Measurements from ENCODE around the gene PRTFDC1.

The PRTFDC1 gene

DNA sequence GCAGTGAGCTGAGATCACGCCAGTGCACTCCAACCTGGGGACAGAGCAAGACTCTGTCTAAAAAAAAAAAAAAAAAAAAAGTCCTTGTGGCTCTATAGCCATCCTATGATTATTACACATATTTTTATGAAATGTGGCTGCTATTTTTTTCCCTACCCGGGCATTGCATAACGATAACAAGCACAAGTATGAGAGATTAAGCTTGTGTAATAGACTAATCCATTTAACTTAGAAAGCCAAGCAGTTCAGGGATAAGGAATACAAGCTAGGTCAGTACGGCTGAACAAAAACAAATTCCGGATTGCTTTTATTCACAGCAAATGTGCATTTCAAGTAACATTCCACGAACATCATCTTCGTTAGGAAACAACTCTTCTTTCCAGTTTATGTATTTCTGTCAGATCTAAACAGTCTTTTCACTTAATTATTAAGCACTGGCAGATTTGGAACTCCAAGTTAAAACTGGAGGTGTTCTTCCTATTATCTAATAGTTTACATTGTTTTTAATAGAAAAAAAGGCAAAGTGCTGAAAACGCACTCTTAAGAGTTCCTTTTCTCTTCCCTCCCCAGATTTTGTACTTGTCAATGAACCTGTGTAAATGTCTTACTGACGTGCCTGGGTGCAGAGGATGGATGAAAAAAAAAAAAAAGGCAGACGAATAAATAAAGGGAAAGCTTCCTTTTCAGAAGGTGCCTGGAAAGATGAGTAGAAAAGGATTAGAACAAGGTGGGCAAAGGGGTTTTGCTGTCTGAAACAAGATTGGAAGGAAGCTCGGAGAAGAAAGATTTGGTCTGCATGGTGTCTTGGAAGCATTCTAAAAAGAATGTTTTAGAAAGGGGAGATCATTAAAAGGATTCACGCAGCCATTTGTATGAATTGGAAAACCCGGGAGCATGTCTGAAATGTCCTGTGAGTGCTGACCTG, 81.1 kb downstream of the PRTFDC1 start:
- no peak overlapping the region for H3K27ac ChIP-seq (ENCODE audit: low read depth, low read length)
- H3K36me3 ChIP-seq (ENCODE audit: low read length), result no peaks in the 10 kb centered on the region
- no peak overlapping the region for H3K4me3 ChIP-seq (ENCODE audit: insufficient read depth, low read length, poor library complexity, severe bottlenecking)
- no peaks in the 10 kb centered on the region for H3K9me3 ChIP-seq (ENCODE audit: insufficient read depth, low read length)
- no peaks in the 10 kb centered on the region for H3K9me2 ChIP-seq (replicated peaks; ENCODE audit: insufficient read depth, low read length)
- TF ChIP-seq, protein P1, sequence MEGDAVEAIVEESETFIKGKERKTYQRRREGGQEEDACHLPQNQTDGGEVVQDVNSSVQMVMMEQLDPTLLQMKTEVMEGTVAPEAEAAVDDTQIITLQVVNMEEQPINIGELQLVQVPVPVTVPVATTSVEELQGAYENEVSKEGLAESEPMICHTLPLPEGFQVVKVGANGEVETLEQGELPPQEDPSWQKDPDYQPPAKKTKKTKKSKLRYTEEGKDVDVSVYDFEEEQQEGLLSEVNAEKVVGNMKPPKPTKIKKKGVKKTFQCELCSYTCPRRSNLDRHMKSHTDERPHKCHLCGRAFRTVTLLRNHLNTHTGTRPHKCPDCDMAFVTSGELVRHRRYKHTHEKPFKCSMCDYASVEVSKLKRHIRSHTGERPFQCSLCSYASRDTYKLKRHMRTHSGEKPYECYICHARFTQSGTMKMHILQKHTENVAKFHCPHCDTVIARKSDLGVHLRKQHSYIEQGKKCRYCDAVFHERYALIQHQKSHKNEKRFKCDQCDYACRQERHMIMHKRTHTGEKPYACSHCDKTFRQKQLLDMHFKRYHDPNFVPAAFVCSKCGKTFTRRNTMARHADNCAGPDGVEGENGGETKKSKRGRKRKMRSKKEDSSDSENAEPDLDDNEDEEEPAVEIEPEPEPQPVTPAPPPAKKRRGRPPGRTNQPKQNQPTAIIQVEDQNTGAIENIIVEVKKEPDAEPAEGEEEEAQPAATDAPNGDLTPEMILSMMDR (IDR thresholded peaks at IDR 0.05; ENCODE audit: insufficient read depth, low read length, poor library complexity, severe bottlenecking), result no peak
- TF ChIP-seq EZH2phosphoT487 (conservative IDR thresholded peaks at IDR 0.05; ENCODE audit: low read length), result no peak
- no peaks in the 10 kb centered on the region for H4K20me1 ChIP-seq (ENCODE audit: low read depth, low read length)
- no peak overlapping the region for H3K9ac ChIP-seq (ENCODE audit: low read length)
- H3K4me2 ChIP-seq (ENCODE audit: low read depth, low read length, poor library complexity, severe bottlenecking), result no peak overlapping the region
- H3F3A ChIP-seq (ENCODE audit: insufficient read depth), result no peaks in the 10 kb centered on the region
- H2AFZ ChIP-seq (ENCODE audit: low read depth, low read length, severe bottlenecking), result no peak overlapping the region
- no peaks in the 10 kb centered on the region for H3K27me3 ChIP-seq (ENCODE audit: low read length)
- H3K79me2 ChIP-seq (ENCODE audit: insufficient read depth, low read length), result no peaks in the 10 kb centered on the region

- Histone ChIP-seq H3K9me2 (replicated peaks; ENCODE audit: insufficient read depth, low read length) (no peaks in the 10 kb centered on the region), H3K27me3 (ENCODE audit: low read length) (no peaks in the 10 kb centered on the region), H3K27ac (ENCODE audit: low read depth, low read length) (no peak overlapping the region), H3K4me3 (ENCODE audit: insufficient read depth, low read length, poor library complexity, severe bottlenecking) (no peak overlapping the region), H3K4me2 (ENCODE audit: low read depth, low read length, poor library complexity, severe bottlenecking) (no peak overlapping the region), H3K9ac (ENCODE audit: low read length) (no peak overlapping the region), H3F3A (ENCODE audit: insufficient read depth) (no peaks in the 10 kb centered on the region), H3K79me2 (ENCODE audit: insufficient read depth, low read length) (no peaks in the 10 kb centered on the region), H3K36me3 (ENCODE audit: low read length) (no peaks in the 10 kb centered on the region), H2AFZ (ENCODE audit: low read depth, low read length, severe bottlenecking) (no peak overlapping the region), H4K20me1 (ENCODE audit: low read depth, low read length) (no peaks in the 10 kb centered on the region), H3K9me3 (ENCODE audit: insufficient read depth, low read length) (no peaks in the 10 kb centered on the region)
- TF ChIP-seq, protein P1 (IDR thresholded peaks at IDR 0.05; ENCODE audit: insufficient read depth, low read length, poor library complexity, severe bottlenecking), result no peak
- TF ChIP-seq EZH2phosphoT487 (conservative IDR thresholded peaks at IDR 0.05; ENCODE audit: low read length), result no peak
Measured at GRCh38 chr10:24869354-24870015, 82.9 kb downstream of the PRTFDC1 start.

GRCh38 chr10:24866604-24867583, 85.5 kb downstream of the PRTFDC1 start:
- H3K27ac ChIP-seq (ENCODE audit: low read depth, low read length), result no peak overlapping the region
- H3K79me2 ChIP-seq (ENCODE audit: insufficient read depth, low read length), result no peaks in the 10 kb centered on the region
- H3K4me2 ChIP-seq (ENCODE audit: low read depth, low read length, poor library complexity, severe bottlenecking), result no peak overlapping the region

More at GRCh38 chr10:24866604-24867583, 85.5 kb downstream of the PRTFDC1 start:
- Histone ChIP-seq H2AFZ (ENCODE audit: low read depth, low read length, severe bottlenecking) (no peak overlapping the region), H3K27me3 (ENCODE audit: low read length) (no peaks in the 10 kb centered on the region), H3K4me3 (ENCODE audit: insufficient read depth, low read length, poor library complexity, severe bottlenecking) (no peak overlapping the region), H3F3A (ENCODE audit: insufficient read depth) (no peaks in the 10 kb centered on the region), H3K9ac (ENCODE audit: low read length) (no peak overlapping the region), H3K36me3 (ENCODE audit: low read length) (no peaks in the 10 kb centered on the region), H3K9me3 (ENCODE audit: insufficient read depth, low read length) (no peaks in the 10 kb centered on the region), H3K9me2 (replicated peaks; ENCODE audit: insufficient read depth, low read length) (no peaks in the 10 kb centered on the region), H4K20me1 (ENCODE audit: low read depth, low read length) (no peaks in the 10 kb centered on the region)
- TF ChIP-seq, protein P1 (IDR thresholded peaks at IDR 0.05; ENCODE audit: insufficient read depth, low read length, poor library complexity, severe bottlenecking), result no peak
- no peak for TF ChIP-seq EZH2phosphoT487 (conservative IDR thresholded peaks at IDR 0.05; ENCODE audit: low read length)
